Measurements from ENCODE around the gene TLL1. TPM values are rescaled to one million over a fixed set of nuclear protein-coding genes. Genes with fewer than 3 reads are reported as not detected.

The TLL1 gene
- total RNA-seq, 1 experiment from 2014 or later = 1.4 TPM

- no peaks in the 10 kb centered on the region for H3K27me3 Mint-ChIP-seq (ENCODE audit: insufficient read depth, unreplicated experiment)
- intact Hi-C loops (cut with micrococcal nuclease) = no loop called here
- peak overlapping the region; percentile 84 for H3K4me3 Mint-ChIP-seq (ENCODE audit: unreplicated experiment)
- DNase-seq (ENCODE audit: unreplicated experiment) = no peak
- no peaks in the 10 kb centered on the region for H3K9me3 Mint-ChIP-seq (ENCODE audit: unreplicated experiment)
- no peak overlapping the region for H3K27ac Mint-ChIP-seq (ENCODE audit: low read depth, unreplicated experiment)
- no peak for TF ChIP-seq CTCF (IDR thresholded peaks at IDR 0.05; ENCODE audit: unreplicated experiment)
- CTCF ChIA-PET = interaction anchor here (1.3 kb wide), 1 partner anchor 216 kb away, joined by 3 read pairs; no protein-coding TSS in a partner anchor
- peaks cover 25% of the 10 kb centered on the region for H3K4me1 Mint-ChIP-seq (ENCODE audit: insufficient read depth, unreplicated experiment)
- POLR2A ChIA-PET = interaction anchor here (1.3 to 4.8 kb wide), 3 partner anchors 73 to 190 kb away, joined by 4 to 81 read pairs (median 9); no protein-coding TSS in a partner anchor
- BruUV-seq (replicated peaks) = no TSS peak
- H3K36me3 Mint-ChIP-seq (ENCODE audit: insufficient read depth, unreplicated experiment) = peaks cover 6% of the 10 kb centered on the region
These were observed 2.4 kb downstream of the TLL1 start for GRCh38 chr4:165875446-165875845.

GRCh38 chr4:165877286-165877685 lies 4.2 kb downstream of the TLL1 start:
- peak; percentile 56 for DNase-seq (ENCODE audit: unreplicated experiment)
- CTCF ChIA-PET = interaction anchor here (1.2 kb wide), 2 partner anchors 360 to 384 kb away, joined by 3 read pairs; no protein-coding TSS in a partner anchor
- H3K36me3 Mint-ChIP-seq (ENCODE audit: insufficient read depth, unreplicated experiment) = peaks cover 6% of the 10 kb centered on the region
- POLR2A ChIA-PET = interaction anchor here (1.0 to 1.8 kb wide), 4 partner anchors 10 to 210 kb away, joined by 3 to 7 read pairs (median 5); no protein-coding TSS in a partner anchor
- H3K4me3 Mint-ChIP-seq (ENCODE audit: unreplicated experiment) = no peak overlapping the region
- H3K27me3 Mint-ChIP-seq (ENCODE audit: insufficient read depth, unreplicated experiment) = no peaks in the 10 kb centered on the region
- TF ChIP-seq CTCF (IDR thresholded peaks at IDR 0.05; ENCODE audit: unreplicated experiment) = no peak
- H3K4me1 Mint-ChIP-seq (ENCODE audit: insufficient read depth, unreplicated experiment) = peaks cover 15% of the 10 kb centered on the region
- no peak overlapping the region for H3K27ac Mint-ChIP-seq (ENCODE audit: low read depth, unreplicated experiment)
- intact Hi-C loops (cut with micrococcal nuclease) = no loop called here
- no peaks in the 10 kb centered on the region for H3K9me3 Mint-ChIP-seq (ENCODE audit: unreplicated experiment)
- no TSS peak for BruUV-seq (replicated peaks)

GRCh38 chr4:165879641-165880040 lies 6.6 kb downstream of the TLL1 start:
- ChIA-PET POLR2A (interaction anchor here (1.2 kb wide), 1 partner anchor 137 kb away, joined by 3 read pairs; no protein-coding TSS in a partner anchor), CTCF (interaction anchor here (0.5 to 1.6 kb wide), 3 partner anchors 13 to 488 kb away, joined by 3 to 5 read pairs (median 3); no protein-coding TSS in a partner anchor)
- intact Hi-C loops (cut with micrococcal nuclease) = no loop called here
- H3K4me1 Mint-ChIP-seq (ENCODE audit: insufficient read depth, unreplicated experiment) = peaks cover 10% of the 10 kb centered on the region
- H3K27ac Mint-ChIP-seq (ENCODE audit: low read depth, unreplicated experiment) = no peak overlapping the region
- no peaks in the 10 kb centered on the region for H3K9me3 Mint-ChIP-seq (ENCODE audit: unreplicated experiment)
- no TSS peak for BruUV-seq (replicated peaks)
- no peak for TF ChIP-seq CTCF (IDR thresholded peaks at IDR 0.05; ENCODE audit: unreplicated experiment)
- H3K4me3 Mint-ChIP-seq (ENCODE audit: unreplicated experiment) = no peak overlapping the region
- no peaks in the 10 kb centered on the region for H3K27me3 Mint-ChIP-seq (ENCODE audit: insufficient read depth, unreplicated experiment)
- peaks cover 4% of the 10 kb centered on the region for H3K36me3 Mint-ChIP-seq (ENCODE audit: insufficient read depth, unreplicated experiment)
- DNase-seq (ENCODE audit: unreplicated experiment) = no peak

- no TSS peak for BruUV-seq (replicated peaks)
- Mint-ChIP-seq H3K27me3 (ENCODE audit: insufficient read depth, unreplicated experiment) (no peaks in the 10 kb centered on the region), H3K9me3 (ENCODE audit: unreplicated experiment) (peaks cover 29% of the 10 kb centered on the region), H3K4me1 (ENCODE audit: insufficient read depth, unreplicated experiment) (no peaks in the 10 kb centered on the region), H3K4me3 (ENCODE audit: unreplicated experiment) (no peak overlapping the region), H3K27ac (ENCODE audit: low read depth, unreplicated experiment) (no peak overlapping the region), H3K36me3 (ENCODE audit: insufficient read depth, unreplicated experiment) (no peaks in the 10 kb centered on the region)
- TF ChIP-seq CTCF (IDR thresholded peaks at IDR 0.05; ENCODE audit: unreplicated experiment) = no peak
- no peak for DNase-seq (ENCODE audit: unreplicated experiment)
- ChIA-PET CTCF (no interaction called here), POLR2A (no interaction called here)
- intact Hi-C loops (cut with micrococcal nuclease) = no loop called here
These were observed 21.1 kb downstream of the TLL1 start for GRCh38 chr4:165894159-165894558.
